PC-9 (cell line): ENCODE data around the gene ATP5PD. TPM values are rescaled to one million over a fixed set of nuclear protein-coding genes. Genes with fewer than 3 reads are reported as not detected.

ENCODE experiments used
- BruUV-seq: library from RNA; stranded (reverse); fragments of 400-500 nt; replicated peaks from 2 replicates; lab custom pipeline; 2021; lab: Mats Ljungman, UMichigan
- CTCF ChIA-PET: fragments of 300-600 bp; sonication (Branson Sonifier 250); formaldehyde crosslinking; loops from one replicate; lab custom pipeline; 2022; ENCODE audit warnings: antibody characterized with exemption; lab: Charles Lee
- POLR2A ChIA-PET: fragments of 300-600 bp; sonication (Branson Sonifier 250); formaldehyde crosslinking; loops from one replicate; lab custom pipeline; 2022; ENCODE audit warnings: antibody characterized with exemption; ENCODE audit not compliant: unreplicated experiment; lab: Charles Lee
- DNase-seq, 2 experiments: peaks; one replicate each; pipeline versions ENCODE4 v3.0.0 to v3.0.0-alpha.2; 2015 to 2022; ENCODE audit warnings: mixed read lengths in 1 of 2
- H2AFZ ChIP-seq: fragments of 200-600 bp; sonication (generic); 2 replicates; pipeline ENCODE4 v1.8.1; 2017; ENCODE audit warnings: antibody characterized with exemption
- H3F3A ChIP-seq: fragments of 200-600 bp; sonication (generic); 2 replicates; pipeline ENCODE4 v1.8.1; 2017; ENCODE audit warnings: antibody characterized with exemption, mild to moderate bottlenecking, low read depth; ENCODE audit not compliant: insufficient read depth
- H3K27ac ChIP-seq: fragments of 200-600 bp; sonication (generic); 2 replicates; pipeline ENCODE4 v1.6.1; 2016; ENCODE audit warnings: mixed run types
- H3K27me3 ChIP-seq: fragments of 200-600 bp; sonication (generic); 2 replicates; pipeline ENCODE4 v1.6.1; 2016; ENCODE audit warnings: low read depth, mixed run types; ENCODE audit not compliant: insufficient read depth
- H3K36me3 ChIP-seq: fragments of 200-600 bp; sonication (generic); 2 replicates; pipeline ENCODE4 v1.6.1; 2016; ENCODE audit warnings: low read depth, mixed run types
- H3K4me1 ChIP-seq: fragments of 200-600 bp; sonication (generic); replicated peaks from 2 replicates; pipeline ENCODE4 v1.6.1; 2016; ENCODE audit warnings: mixed run types; ENCODE audit not compliant: insufficient read depth
- H3K4me2 ChIP-seq: fragments of 200-600 bp; sonication (generic); 2 replicates; pipeline ENCODE4 v1.6.1; 2017; ENCODE audit warnings: mixed run types
- H3K4me3 ChIP-seq: fragments of 200-600 bp; sonication (generic); 2 replicates; pipeline ENCODE4 v1.6.1; 2016; ENCODE audit warnings: mixed run types
- H3K79me2 ChIP-seq: fragments of 200-600 bp; sonication (generic); 2 replicates; pipeline ENCODE4 v1.6.1; 2017; ENCODE audit warnings: low read depth, mixed run types
- H3K9me2 ChIP-seq: fragments of 200-600 bp; sonication (generic); 2 replicates; pipeline ENCODE4 v1.8.1; 2017; ENCODE audit warnings: mild to moderate bottlenecking; ENCODE audit not compliant: insufficient read depth
- H3K9me3 ChIP-seq: fragments of 200-600 bp; sonication (generic); 2 replicates; pipeline ENCODE4 v1.8.1; 2016; ENCODE audit warnings: low read depth; ENCODE audit not compliant: insufficient read depth
- H4K20me1 ChIP-seq: fragments of 200-600 bp; sonication (generic); 2 replicates; pipeline ENCODE4 v1.8.1; 2017; ENCODE audit not compliant: insufficient read depth
- CTCF ChIP-seq: fragments of 200-600 bp; sonication (generic); conservative IDR thresholded peaks from 2 replicates; pipeline ENCODE4 v1.6.1; 2017; ENCODE audit warnings: mixed run types, antibody characterized with exemption, mild to moderate bottlenecking, moderate library complexity
- EZH2 ChIP-seq: fragments of 200-600 bp; sonication (generic); IDR thresholded peaks from 2 replicates; pipeline ENCODE4 v1.8.0; 2017; ENCODE audit warnings: antibody characterized with exemption, low read depth
- intact Hi-C: fragments of 100-400 bp; cut with micrococcal nuclease; formaldehyde crosslinking; loops from one replicate; pipeline ENCODE4 v1.10.0; 2022; ENCODE audit not compliant: unreplicated experiment
- total RNA-seq: library from RNA; stranded (reverse); gene quantifications from 2 replicates; pipeline ENCODE4 v1.2.3, GENCODE V29; 2021

The ATP5PD gene
- total RNA-seq, 1 experiment from 2014 or later, result 336 TPM

GRCh38 chr17:74995847-74996246, 50.9 kb downstream of the ATP5PD start:
- TF ChIP-seq CTCF, result no peak
- TF ChIP-seq EZH2, result no peak
- no TSS peak for BruUV-seq
- no peak for DNase-seq
- H2AFZ ChIP-seq, result no peak overlapping the region
- H3K27me3 ChIP-seq, result no peaks in the 10 kb centered on the region
- no peaks in the 10 kb centered on the region for H3K36me3 ChIP-seq
- peaks cover 32% of the 10 kb centered on the region for H3K4me1 ChIP-seq
- CTCF ChIA-PET, result no interaction called here
- no peak overlapping the region for H3K27ac ChIP-seq
- no peak overlapping the region for H3K4me2 ChIP-seq
- no peaks in the 10 kb centered on the region for H4K20me1 ChIP-seq
- no peak overlapping the region for H3K4me3 ChIP-seq
- no peaks in the 10 kb centered on the region for H3K9me3 ChIP-seq
- H3K9me2 ChIP-seq, result no peaks in the 10 kb centered on the region
- intact Hi-C loops, result no loop called here
- no peaks in the 10 kb centered on the region for H3K79me2 ChIP-seq
- peaks cover 33% of the 10 kb centered on the region; the same call in 1 of the 2 replicates for H3F3A ChIP-seq
- POLR2A ChIA-PET, result no interaction called here

GRCh38 chr17:74994440-74994839, 52.3 kb downstream of the ATP5PD start:
- no peak for TF ChIP-seq CTCF
- no peak for TF ChIP-seq EZH2
- H2AFZ ChIP-seq, result no peak overlapping the region
- no peak overlapping the region for H3K4me3 ChIP-seq
- ChIA-PET CTCF (interaction anchor here (0.7 kb wide), 1 partner anchor 249 kb away, joined by 7 read pairs; no protein-coding TSS in a partner anchor), POLR2A (no interaction called here)
- H3K27me3 ChIP-seq, result no peaks in the 10 kb centered on the region
- no peaks in the 10 kb centered on the region for H3K36me3 ChIP-seq
- H3K27ac ChIP-seq, result peak overlapping the region; percentile 80
- H3K79me2 ChIP-seq, result no peaks in the 10 kb centered on the region
- H3F3A ChIP-seq, result peaks cover 33% of the 10 kb centered on the region; the same call in 1 of the 2 replicates
- BruUV-seq, result no TSS peak
- H3K4me2 ChIP-seq, result no peak overlapping the region
- H3K9me2 ChIP-seq, result no peaks in the 10 kb centered on the region
- no peak for DNase-seq
- intact Hi-C loops, result no loop called here
- H3K4me1 ChIP-seq, result peaks cover 32% of the 10 kb centered on the region
- no peaks in the 10 kb centered on the region for H3K9me3 ChIP-seq
- no peaks in the 10 kb centered on the region for H4K20me1 ChIP-seq

- Histone ChIP-seq H3F3A (peaks cover 41% of the 10 kb centered on the region; the same call in 1 of the 2 replicates), H3K9me3 (no peaks in the 10 kb centered on the region), H3K27ac (peak overlapping the region; percentile 80), H3K9me2 (no peaks in the 10 kb centered on the region), H3K79me2 (no peaks in the 10 kb centered on the region), H3K27me3 (no peaks in the 10 kb centered on the region), H3K36me3 (no peaks in the 10 kb centered on the region), H3K4me3 (no peak overlapping the region), H3K4me2 (peak overlapping the region; percentile 64), H2AFZ (no peak overlapping the region), H3K4me1 (peaks cover 44% of the 10 kb centered on the region), H4K20me1 (no peaks in the 10 kb centered on the region)
- intact Hi-C loops, result loop anchor here (2.0 kb wide), 1 partner anchor 17 kb away; no protein-coding TSS in a partner anchor
- CTCF ChIA-PET, result interaction anchor here (2.4 kb wide), 1 partner anchor 20 kb away, joined by 7 read pairs; the partner anchor contains the start of gene MRPL58
- no TSS peak for BruUV-seq
- TF ChIP-seq EZH2 (no peak), CTCF (no peak)
- DNase-seq, result peak in 1 of 2 experiments; percentile 31
- POLR2A ChIA-PET, result interaction anchor here (0.5 to 1.3 kb wide), 4 partner anchors 9 to 119 kb away, joined by 3 to 8 read pairs (median 7); partner anchors contain the start of genes FDXR and MRPL58
Observed at GRCh38 chr17:74992223-74992622, 54.5 kb downstream of the ATP5PD start.
